NCI-H2171 treated with DMSO at 0.1 percent for 48 hours (cell line): ENCODE data around the gene LRRC56.

Experiments
- DNase-seq: peaks from one replicate; lab custom pipeline; 2025; lab: John Stamatoyannopoulos, UW

Gene LRRC56

DNA sequence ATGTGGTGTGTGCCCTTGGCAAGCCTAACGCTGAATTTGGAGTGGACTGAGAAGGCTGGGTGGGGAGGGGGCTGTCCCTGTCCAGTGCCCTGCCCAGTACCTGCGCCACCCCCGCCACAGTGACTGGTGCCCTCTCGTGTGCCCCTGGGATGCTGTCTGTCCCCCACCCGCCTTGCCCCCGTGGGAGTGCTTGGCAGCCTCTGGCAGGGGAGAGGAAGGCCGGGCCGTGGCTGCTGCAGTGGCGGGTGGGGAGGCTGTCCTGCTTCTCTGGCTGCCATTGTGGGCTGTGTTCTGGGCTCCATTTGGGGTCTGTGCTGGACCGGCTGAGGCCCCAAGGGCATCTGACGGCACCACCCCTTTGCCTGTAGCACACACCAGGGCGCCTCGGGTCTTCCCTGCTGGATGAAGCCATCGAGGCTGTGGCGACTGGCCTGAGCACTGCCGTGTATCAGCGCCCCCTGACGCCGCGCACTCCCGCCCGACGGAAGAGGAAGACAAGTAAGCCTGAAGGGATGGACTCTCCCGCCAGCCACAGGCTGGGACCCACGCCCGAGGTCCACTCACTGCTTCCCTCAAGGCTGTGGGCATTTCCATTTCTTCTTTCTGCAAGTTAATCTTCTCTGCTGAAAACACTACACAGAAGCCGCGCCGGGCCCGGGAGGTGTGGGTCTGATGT lies 60.8 kb downstream of the LRRC56 start:
- DNase-seq: no peak

DNA sequence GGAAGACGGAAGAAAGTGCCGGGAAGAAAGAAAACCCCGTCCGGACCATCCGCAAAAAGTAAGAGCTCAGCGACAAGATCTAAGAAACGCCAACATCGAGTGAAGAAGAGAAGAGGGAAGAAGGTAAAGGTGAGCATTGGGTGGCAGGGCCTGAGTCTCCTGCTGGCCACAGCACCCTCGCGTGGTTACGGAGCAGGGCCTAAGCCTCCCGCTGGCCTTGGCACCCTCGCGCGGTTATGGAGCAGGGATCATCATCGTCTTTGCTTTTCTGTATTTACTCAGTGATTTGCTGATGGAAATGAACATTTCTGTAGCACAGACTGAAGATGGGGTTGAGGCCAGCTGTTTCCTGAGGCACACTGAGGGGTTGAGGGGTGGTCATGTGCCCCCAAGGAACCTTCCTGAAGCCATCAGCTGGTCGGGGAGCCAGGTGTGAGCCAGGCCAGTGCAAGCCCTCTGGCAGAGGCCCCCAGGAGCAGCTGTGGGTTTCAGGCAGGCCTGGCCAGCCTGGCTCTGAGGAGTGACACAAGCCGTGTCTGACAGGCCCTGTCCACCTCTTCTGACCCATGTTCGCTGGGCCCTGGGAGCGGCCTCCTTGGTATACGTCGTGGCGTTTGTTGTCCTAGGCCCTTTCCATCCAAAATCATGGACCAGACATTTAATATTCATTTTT lies 64.4 kb downstream of the LRRC56 start:
- DNase-seq: no peak

DNA sequence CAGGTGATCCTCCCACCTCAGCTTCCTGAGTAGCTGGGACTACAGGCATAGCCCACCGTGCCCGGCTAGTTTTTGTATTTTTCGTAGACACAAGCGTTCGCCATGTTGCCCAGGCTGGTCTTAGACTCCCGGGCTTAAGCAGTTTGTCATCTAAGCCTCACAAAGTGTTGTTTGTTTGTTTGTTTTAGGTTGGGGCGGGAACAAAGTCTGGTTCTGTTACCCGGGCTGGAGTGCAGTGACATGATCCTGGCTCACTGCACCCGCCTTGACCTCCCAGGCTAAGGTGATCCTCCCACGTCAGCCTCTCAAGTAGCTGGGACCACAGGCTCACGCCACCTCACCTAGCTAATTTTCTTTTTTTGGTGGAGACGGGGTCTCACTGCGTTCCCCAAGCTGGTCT lies 65.8 kb downstream of the LRRC56 start:
- no peak for DNase-seq
